HEK293 (cell line): ENCODE data around the gene CHI3L2.

Experiments
- CTCF ChIA-PET: fragments of 350-600 bp; formaldehyde crosslinking; extraction: SDS; loops from one replicate; lab custom pipeline; 2021; ENCODE audit warnings: antibody characterized with exemption; lab: Yijun Ruan, JAX
- POLR2A ChIA-PET: fragments of 300-600 bp; formaldehyde crosslinking; extraction: SDS; loops from one replicate; lab custom pipeline; 2020; ENCODE audit warnings: antibody characterized with exemption, inconsistent platforms; lab: Yijun Ruan, JAX
- H3K27ac ChIP-seq: fragments of 200-500 bp; sonication (Bioruptor generic); 2 replicates; pipeline ENCODE4 v1.5.1; 2014; ENCODE audit warnings: low read depth, low read length, control low read depth, inconsistent platforms; ENCODE audit errors: extremely low read depth
- H3K36me3 ChIP-seq, 2 experiments: fragments of 200-500 bp in 1 of 2; sonication (Bioruptor generic) in 1 of 2; 1 replicate in 1 of 2; 2 replicates in 1 of 2; pipeline ENCODE4 v1.5.1; 2014 to 2017; ENCODE audit warnings: inconsistent platforms in 2 of 2, low read length in 2 of 2; ENCODE audit not compliant: control insufficient read depth in 2 of 2, insufficient read depth in 1 of 2
- H3K4me1 ChIP-seq: fragments of 200-500 bp; sonication (Bioruptor generic); 2 replicates; pipeline ENCODE4 v1.5.1; 2014; ENCODE audit warnings: mild to moderate bottlenecking, low read length, inconsistent platforms; ENCODE audit not compliant: control insufficient read depth, insufficient read depth
- H3K4me3 ChIP-seq: 2 replicates; pipeline ENCODE4 v1.5.1; 2011; ENCODE audit warnings: low read depth, mild to moderate bottlenecking, control low read depth, low read length, moderate library complexity
- H3K9me3 ChIP-seq: fragments of 200-500 bp; sonication (Bioruptor generic); 2 replicates; pipeline ENCODE4 v1.5.1; 2014; ENCODE audit warnings: low read depth, low read length, inconsistent platforms; ENCODE audit not compliant: control insufficient read depth, insufficient read depth
- GFI1B ChIP-seq: fragments of 450-650 bp; formaldehyde crosslinking; IDR thresholded peaks from 2 replicates; pipeline ENCODE4 v1.5.1; 2016; ENCODE audit warnings: missing biosample characterization, missing genetic modification characterization
- PRDM6 ChIP-seq: fragments of 450-650 bp; formaldehyde crosslinking; IDR thresholded peaks from 2 replicates; pipeline ENCODE4 v1.5.1; 2017; ENCODE audit warnings: missing biosample characterization, missing genetic modification characterization
- SALL2 ChIP-seq: fragments of 450-650 bp; formaldehyde crosslinking; IDR thresholded peaks from 2 replicates; pipeline ENCODE4 v1.5.0; 2017; ENCODE audit warnings: missing biosample characterization, mild to moderate bottlenecking, missing genetic modification characterization, borderline replicate concordance
- SCRT1 ChIP-seq: fragments of 450-650 bp; formaldehyde crosslinking; IDR thresholded peaks from 2 replicates; pipeline ENCODE4 v1.5.1; 2016; ENCODE audit warnings: missing biosample characterization, missing genetic modification characterization, borderline replicate concordance
- SCRT2 ChIP-seq: fragments of 450-650 bp; formaldehyde crosslinking; IDR thresholded peaks from 2 replicates; pipeline ENCODE4 v1.5.1; 2016; ENCODE audit warnings: missing biosample characterization, missing genetic modification characterization
- ZEB2 ChIP-seq: fragments of 450-650 bp; formaldehyde crosslinking; IDR thresholded peaks from 2 replicates; pipeline ENCODE4 v1.5.1; 2016; ENCODE audit warnings: missing biosample characterization, missing genetic modification characterization
- ZFP41 ChIP-seq: fragments of 450-650 bp; formaldehyde crosslinking; IDR thresholded peaks from 2 replicates; pipeline ENCODE4 v1.5.1; 2016; ENCODE audit warnings: missing biosample characterization, missing genetic modification characterization, borderline replicate concordance
- ZNF114 ChIP-seq: fragments of 450-650 bp; formaldehyde crosslinking; IDR thresholded peaks from 2 replicates; pipeline ENCODE4 v1.5.0; 2017; ENCODE audit warnings: missing biosample characterization, missing genetic modification characterization
- ZNF140 ChIP-seq: fragments of 450-650 bp; formaldehyde crosslinking; IDR thresholded peaks from 2 replicates; pipeline ENCODE4 v1.5.1; 2016; ENCODE audit warnings: missing biosample characterization, missing genetic modification characterization
- ZNF155 ChIP-seq: fragments of 450-650 bp; formaldehyde crosslinking; IDR thresholded peaks from 2 replicates; pipeline ENCODE4 v1.5.1; 2016; ENCODE audit warnings: missing biosample characterization, missing genetic modification characterization
- ZNF16 ChIP-seq: fragments of 450-650 bp; formaldehyde crosslinking; IDR thresholded peaks from 2 replicates; pipeline ENCODE4 v1.5.1; 2016; ENCODE audit warnings: low read depth, missing biosample characterization, missing genetic modification characterization
- ZNF26 ChIP-seq: fragments of 450-650 bp; formaldehyde crosslinking; IDR thresholded peaks from 2 replicates; pipeline ENCODE4 v1.5.1; 2016; ENCODE audit warnings: missing biosample characterization, missing genetic modification characterization
- ZNF302 ChIP-seq: fragments of 450-650 bp; formaldehyde crosslinking; IDR thresholded peaks from 2 replicates; pipeline ENCODE4 v1.5.1; 2016; ENCODE audit warnings: missing biosample characterization, missing genetic modification characterization, low read depth
- ZNF354C ChIP-seq: fragments of 450-650 bp; formaldehyde crosslinking; IDR thresholded peaks from 2 replicates; pipeline ENCODE4 v1.5.1; 2016; ENCODE audit warnings: missing biosample characterization, missing genetic modification characterization, low read depth, borderline replicate concordance
- ZNF423 ChIP-seq: fragments of 450-650 bp; formaldehyde crosslinking; IDR thresholded peaks from 2 replicates; pipeline ENCODE4 v1.5.1; 2016; ENCODE audit warnings: missing biosample characterization, missing genetic modification characterization
- ZNF580 ChIP-seq: fragments of 450-650 bp; formaldehyde crosslinking; IDR thresholded peaks from 2 replicates; pipeline ENCODE4 v1.5.1; 2016; ENCODE audit warnings: missing biosample characterization, missing genetic modification characterization
- ZNF623 ChIP-seq: fragments of 450-650 bp; formaldehyde crosslinking; IDR thresholded peaks from 2 replicates; pipeline ENCODE4 v1.5.1; 2016; ENCODE audit warnings: missing biosample characterization, missing genetic modification characterization
- ZNF624 ChIP-seq: fragments of 450-650 bp; formaldehyde crosslinking; IDR thresholded peaks from 2 replicates; pipeline ENCODE4 v1.5.1; 2017; ENCODE audit warnings: missing biosample characterization, missing genetic modification characterization
- ZNF660 ChIP-seq: fragments of 450-650 bp; IDR thresholded peaks from 2 replicates; pipeline ENCODE4 v1.5.1; 2018; ENCODE audit warnings: missing biosample characterization, mild to moderate bottlenecking, missing genetic modification characterization

CHI3L2 gene

GRCh38 chr1:111201275-111202090, 26.0 kb upstream of the CHI3L2 start:
- no peak overlapping the region for H3K4me3 ChIP-seq
- no peak overlapping the region for H3K27ac ChIP-seq
- ChIA-PET POLR2A (no interaction called here), CTCF (interaction anchor here (0.6 kb wide), 1 partner anchor 20 kb away, joined by 3 read pairs; no protein-coding TSS in a partner anchor)
- no peaks in the 10 kb centered on the region for H3K9me3 ChIP-seq
- TF ChIP-seq ZNF140 (tag by site-specific recombination) (no peak), ZNF623 (no peak), SCRT2 (tag by site-specific recombination) (peak; percentile 83), SALL2 (tag by site-specific recombination) (no peak), SCRT1 (tag by site-specific recombination) (peak; percentile 84), ZNF26 (tag by site-specific recombination) (no peak), ZEB2 (tag by site-specific recombination) (no peak)
- no peaks in the 10 kb centered on the region for H3K4me1 ChIP-seq
- no peaks in the 10 kb centered on the region for H3K36me3 ChIP-seq

GRCh38 chr1:111202366-111202706, 25.2 kb upstream of the CHI3L2 start:
- no peaks in the 10 kb centered on the region for H3K9me3 ChIP-seq
- no peaks in the 10 kb centered on the region for H3K36me3 ChIP-seq
- H3K4me3 ChIP-seq = no peak overlapping the region
- no peaks in the 10 kb centered on the region for H3K4me1 ChIP-seq
- ChIA-PET POLR2A (no interaction called here), CTCF (no interaction called here)
- no peak overlapping the region for H3K27ac ChIP-seq
- no peak for TF ChIP-seq ZNF302 (tag by site-specific recombination)
- no peak for TF ChIP-seq ZNF16 (tag by site-specific recombination)
- TF ChIP-seq ZNF155 (tag by site-specific recombination) = no peak
- TF ChIP-seq ZNF660 (tag by site-specific recombination) = no peak
- no peak for TF ChIP-seq ZNF624
- no peak for TF ChIP-seq ZNF423 (tag by site-specific recombination)
- no peak for TF ChIP-seq ZNF580 (tag by site-specific recombination)
- TF ChIP-seq ZNF26 (tag by site-specific recombination) = no peak
- no peak for TF ChIP-seq PRDM6
- TF ChIP-seq ZNF114 (tag by site-specific recombination) = no peak
- no peak for TF ChIP-seq ZNF354C (tag by site-specific recombination)
- no peak for TF ChIP-seq GFI1B (tag by site-specific recombination)
- TF ChIP-seq ZFP41 (tag by site-specific recombination) = no peak
- TF ChIP-seq ZEB2 (tag by site-specific recombination) = no peak
